ENCODE measurements around the gene TPBG. TPM values are rescaled to one million over a fixed set of nuclear protein-coding genes. Genes with fewer than 3 reads are reported as not detected.

TPBG gene
- total RNA-seq, 1 donor from 2014 or later = 168 TPM

- DNase-seq (ENCODE audit: extremely low spot score, unreplicated experiment) = no peak
- no peak for TF ChIP-seq CTCF (conservative IDR thresholded peaks at IDR 0.05)
Measured at GRCh38 chr6:82396964-82397751, 33.5 kb downstream of the TPBG start.

GRCh38 chr6:82397962-82398692, 34.5 kb downstream of the TPBG start:
- Mint-ChIP-seq H3K4me1 (ENCODE audit: unreplicated experiment) (no peaks in the 10 kb centered on the region), H3K27ac (no peak overlapping the region), H3K27me3 (no peaks in the 10 kb centered on the region), H3K9me3 (no peaks in the 10 kb centered on the region), H3K36me3 (no peaks in the 10 kb centered on the region), H3K4me3 (no peak overlapping the region)
- DNase-seq (ENCODE audit: extremely low spot score, unreplicated experiment) = no peak
- TF ChIP-seq CTCF (conservative IDR thresholded peaks at IDR 0.05) = no peak

More at GRCh38 chr6:82396964-82397751, 33.5 kb downstream of the TPBG start:
- Mint-ChIP-seq H3K36me3 (no peaks in the 10 kb centered on the region), H3K4me1 (ENCODE audit: unreplicated experiment) (no peaks in the 10 kb centered on the region), H3K27ac (no peak overlapping the region), H3K9me3 (no peaks in the 10 kb centered on the region), H3K27me3 (no peaks in the 10 kb centered on the region), H3K4me3 (no peak overlapping the region)

- peaks cover 5% of the 10 kb centered on the region for H3K4me1 Mint-ChIP-seq (ENCODE audit: unreplicated experiment)
- TF ChIP-seq CTCF (conservative IDR thresholded peaks at IDR 0.05) = no peak
- no peaks in the 10 kb centered on the region for H3K9me3 Mint-ChIP-seq
- H3K4me3 Mint-ChIP-seq = no peak overlapping the region
- DNase-seq (ENCODE audit: extremely low spot score, unreplicated experiment) = no peak
- H3K27ac Mint-ChIP-seq = no peak overlapping the region
- H3K36me3 Mint-ChIP-seq = peaks cover 4% of the 10 kb centered on the region
- H3K27me3 Mint-ChIP-seq = peaks cover 17% of the 10 kb centered on the region
Measured at GRCh38 chr6:82408952-82409431, 45.4 kb downstream of the TPBG start.

- TF ChIP-seq CTCF (conservative IDR thresholded peaks at IDR 0.05) = no peak
- H3K27me3 Mint-ChIP-seq = peaks cover 16% of the 10 kb centered on the region
- H3K27ac Mint-ChIP-seq = no peak overlapping the region
- H3K9me3 Mint-ChIP-seq = no peaks in the 10 kb centered on the region
- no peak for DNase-seq (ENCODE audit: extremely low spot score, unreplicated experiment)
- H3K4me3 Mint-ChIP-seq = no peak overlapping the region
- peaks cover 4% of the 10 kb centered on the region for H3K36me3 Mint-ChIP-seq
- H3K4me1 Mint-ChIP-seq (ENCODE audit: unreplicated experiment) = peaks cover 5% of the 10 kb centered on the region
Measured at GRCh38 chr6:82410151-82410648, 46.6 kb downstream of the TPBG start.

GRCh38 chr6:82413868-82414267, 50.3 kb downstream of the TPBG start:
- Mint-ChIP-seq H3K27ac (no peak overlapping the region), H3K9me3 (no peaks in the 10 kb centered on the region), H3K36me3 (peaks cover 4% of the 10 kb centered on the region), H3K4me1 (ENCODE audit: unreplicated experiment) (peaks cover 5% of the 10 kb centered on the region), H3K27me3 (peaks cover 20% of the 10 kb centered on the region), H3K4me3 (no peak overlapping the region)
- TF ChIP-seq CTCF (conservative IDR thresholded peaks at IDR 0.05) = no peak
- no peak for DNase-seq (ENCODE audit: extremely low spot score, unreplicated experiment)

Data from type B pancreatic cell (in vitro differentiated cells).